Muscle of arm (tissue), 14 donors: ENCODE measurements around the gene KRTAP21-1. TPM values are rescaled to one million over a fixed set of nuclear protein-coding genes. Genes with fewer than 3 reads are reported as not detected.
"Not testable (repeated sequence)": the region's sequence is repeated elsewhere in the genome, so short reads cannot be mapped to it uniquely, and the experiment has no call there.

Experiments used
- DNase-seq: peaks from one replicate; pipeline ENCODE4 v3.0.0-alpha.2; 2013
- long read RNA-seq, 11 donors: transcript quantifications; one replicate each; lab custom pipeline, GENCODE V29; 2026
- polyA plus RNA-seq, 12 donors: library from polyadenylated mRNA; unstranded; fragments of 120-200 nt; gene quantifications; one replicate each; pipeline ENCODE4 v1.2.1, GENCODE V29; 2013; ENCODE audit not compliant: insufficient read length in 12 of 12

The KRTAP21-1 gene
- polyA plus RNA-seq: not detected
- long read RNA-seq, donor 1: 0 reads
- long read RNA-seq, donor 2: 0 reads
- long read RNA-seq, donor 3: 0 reads
- long read RNA-seq, donor 4: 0 reads
- long read RNA-seq, donor 5: 0 reads
- long read RNA-seq, donor 6: 0 reads
- long read RNA-seq, donor 7: 0 reads
- long read RNA-seq, donor 8: 0 reads
- long read RNA-seq, donor 9: 0 reads
- long read RNA-seq, donor 10: 0 reads
- long read RNA-seq, donor 11: 0 reads

- DNase-seq: not testable (repeated sequence)
Measured at GRCh38 chr21:30755328-30755727, at the start of gene KRTAP21-1. TSS of gene KRTAP21-1 (minus strand) at chr21:30755428. CDS start at chr21:30755378, 50 bp downstream.

DNA sequence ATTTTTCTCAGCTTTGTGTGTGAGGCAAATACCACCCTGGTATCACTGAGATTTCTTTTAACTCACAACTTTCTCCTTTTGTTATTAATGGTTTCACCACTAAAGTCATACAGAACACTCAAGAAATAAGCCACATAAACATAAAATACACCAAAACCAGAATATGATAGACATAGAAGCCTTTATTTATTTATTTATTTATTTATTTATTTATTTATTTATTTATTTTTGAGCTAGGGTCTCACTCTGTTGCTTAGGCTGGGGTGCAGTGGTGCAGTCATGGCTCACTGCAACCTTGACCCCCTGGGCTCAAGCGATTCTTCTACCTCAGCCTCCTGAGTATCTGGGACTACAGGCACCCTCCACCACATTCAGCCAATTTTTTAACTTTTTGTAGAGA, 45.4 kb upstream of the KRTAP21-1 start:
- DNase-seq: no peak

GRCh38 chr21:30793581-30794314, 38.5 kb upstream of the KRTAP21-1 start:
- no peak for DNase-seq

DNA sequence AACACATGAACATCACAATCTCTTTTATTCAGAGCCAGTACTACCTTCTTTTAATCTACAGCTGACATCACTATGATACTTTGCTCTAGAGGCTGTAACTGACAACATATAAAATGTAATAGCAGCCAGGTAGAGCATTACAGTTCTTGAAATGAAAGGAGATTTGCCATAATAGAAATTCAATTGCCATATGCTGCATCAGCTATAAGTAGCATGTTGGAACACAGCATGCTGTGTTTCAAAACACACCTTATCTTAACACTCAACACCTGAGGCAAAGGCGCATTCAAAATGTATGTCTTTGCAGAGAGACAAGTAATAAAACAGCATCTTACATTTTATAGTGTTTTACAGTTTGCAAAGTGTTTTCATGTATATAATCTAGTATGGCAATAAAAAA, 24.0 kb upstream of the KRTAP21-1 start:
- no peak for DNase-seq

- no peak for DNase-seq
Measured at GRCh38 chr21:30769724-30770431, 14.7 kb upstream of the KRTAP21-1 start.

DNA sequence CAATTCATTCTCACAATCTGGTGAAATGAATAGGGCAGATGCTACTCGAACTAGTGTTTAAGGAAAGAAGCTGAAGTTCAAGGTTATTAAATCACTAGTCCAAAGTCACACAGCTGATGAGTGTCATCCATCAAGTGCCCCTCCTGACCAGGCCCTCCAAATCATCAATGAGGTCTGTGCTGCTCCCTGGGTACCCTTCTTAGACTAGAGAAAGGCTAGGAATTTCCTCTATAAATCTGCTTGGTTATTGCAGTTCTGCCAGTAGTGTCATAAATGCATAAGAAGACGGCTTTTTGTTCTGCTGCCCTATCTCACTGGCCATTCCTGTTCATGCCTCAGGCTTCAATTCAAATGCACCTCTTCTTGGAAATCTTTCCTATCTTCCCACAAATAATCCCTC, 5.5 kb upstream of the KRTAP21-1 start:
- DNase-seq: no peak

GRCh38 chr21:30758306-30758705, 3.1 kb upstream of the KRTAP21-1 start:
- peak; percentile 34 for DNase-seq

GRCh38 chr21:30747159-30747558, 8.1 kb downstream of the KRTAP21-1 start, which contains the start of gene KRTAP21-2:
TSS of gene KRTAP21-2 (minus strand) at chr21:30747259. CDS start at chr21:30747202, 57 bp downstream.
- DNase-seq: no peak

- no peak for DNase-seq
Measured at GRCh38 chr21:30740462-30740861, 14.8 kb downstream of the KRTAP21-1 start.

- no peak for DNase-seq
Measured at GRCh38 chr21:30733026-30733425, 22.2 kb downstream of the KRTAP21-1 start.

GRCh38 chr21:30726726-30727125, 28.5 kb downstream of the KRTAP21-1 start:
- DNase-seq: no peak

- no peak for DNase-seq
Measured at GRCh38 chr21:30719401-30719800, 35.8 kb downstream of the KRTAP21-1 start.

- no peak for DNase-seq
Measured at GRCh38 chr21:30718239-30718909, 36.9 kb downstream of the KRTAP21-1 start, which contains the start of gene KRTAP21-3. TSS of gene KRTAP21-3 (minus strand) at chr21:30718777. CDS start at chr21:30718759, 18 bp downstream.

DNA sequence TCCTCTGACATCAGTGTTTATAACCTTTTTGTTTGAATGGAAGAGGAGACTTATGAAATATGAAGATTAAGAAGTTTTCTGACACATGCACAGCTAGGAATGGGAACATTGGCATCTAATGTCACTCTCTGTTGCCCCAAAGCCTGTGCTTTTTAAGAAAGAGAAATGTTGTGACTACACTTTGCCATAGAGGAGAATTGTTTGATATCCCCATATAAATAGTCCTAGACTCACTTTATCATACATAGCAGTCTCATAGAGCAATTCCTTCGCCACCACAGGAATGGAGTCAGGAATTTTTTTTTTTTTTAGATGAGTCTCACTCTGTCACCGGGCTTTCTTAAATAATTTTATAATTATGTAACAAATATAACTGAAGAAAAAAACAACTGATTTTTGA, 38.1 kb downstream of the KRTAP21-1 start:
- DNase-seq: no peak

- DNase-seq: no peak
Measured at GRCh38 chr21:30714946-30715345, 40.3 kb downstream of the KRTAP21-1 start.

- DNase-seq: no peak
Measured at GRCh38 chr21:30714456-30714855, 40.8 kb downstream of the KRTAP21-1 start.

- DNase-seq: no peak
Measured at GRCh38 chr21:30713766-30714165, 41.5 kb downstream of the KRTAP21-1 start.

GRCh38 chr21:30710499-30710898, 44.7 kb downstream of the KRTAP21-1 start:
- no peak for DNase-seq

DNA sequence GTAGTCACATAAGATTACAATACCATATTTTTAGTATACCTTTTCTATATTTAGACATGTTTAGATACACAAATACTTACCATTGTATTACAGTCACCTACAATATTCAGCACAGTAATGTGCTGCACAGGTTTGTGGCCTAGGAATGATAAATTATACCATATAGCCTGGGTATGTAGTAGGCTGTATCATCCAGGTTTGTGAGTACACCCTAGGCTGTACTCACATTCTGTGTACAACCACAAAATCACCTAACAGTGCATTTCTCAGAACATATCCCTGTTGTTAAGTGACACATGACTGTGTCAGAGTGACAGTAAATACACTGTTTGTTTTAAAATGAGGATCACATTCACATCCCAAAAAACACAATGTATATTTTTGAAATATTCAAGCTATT, 47.8 kb downstream of the KRTAP21-1 start:
- DNase-seq: no peak
